Neural cell (in vitro differentiated cells): Measurements from ENCODE around the gene CD48. TPM values are rescaled to one million over a fixed set of nuclear protein-coding genes. Genes with fewer than 3 reads are reported as not detected.

Experiments used
- H2AFZ ChIP-seq: fragments of 200-600, 300-800 bp; sonication (generic), shearing (Covaris generic); 2 replicates; pipeline ENCODE4 v1.6.0; 2014; ENCODE audit warnings: low read depth, mild to moderate bottlenecking, antibody characterized with exemption, low read length, moderate library complexity
- H3F3A ChIP-seq: fragments of 200-600 bp; shearing (Covaris generic); 2 replicates; pipeline ENCODE4 v1.6.1; 2016; ENCODE audit warnings: mild to moderate bottlenecking, moderate library complexity, mixed read lengths, antibody characterized with exemption, low read length; ENCODE audit not compliant: insufficient read depth, poor library complexity, severe bottlenecking
- H3K27ac ChIP-seq: fragments of 200-600, 300-800 bp; sonication (generic), shearing (Covaris generic); 2 replicates; pipeline ENCODE4 v1.5.1; 2014; ENCODE audit warnings: mild to moderate bottlenecking, low read length, moderate library complexity
- H3K27me3 ChIP-seq: fragments of 300-800, 200-600 bp; sonication (generic), shearing (Covaris generic); 2 replicates; pipeline ENCODE4 v1.6.0; 2014; ENCODE audit warnings: mild to moderate bottlenecking, low read depth, low read length, moderate library complexity; ENCODE audit not compliant: insufficient read depth
- H3K36me3 ChIP-seq: fragments of 300-800, 200-600 bp; sonication (generic), shearing (Covaris generic); 2 replicates; pipeline ENCODE4 v1.5.1; 2014; ENCODE audit warnings: mild to moderate bottlenecking, antibody characterized with exemption, low read length, moderate library complexity; ENCODE audit not compliant: insufficient read depth
- H3K4me2 ChIP-seq: fragments of 300-800, 200-600 bp; sonication (generic), shearing (Covaris generic); 2 replicates; pipeline ENCODE4 v1.6.0; 2014; ENCODE audit warnings: mild to moderate bottlenecking, low read length
- H3K4me3 ChIP-seq: fragments of 300-800, 200-600 bp; sonication (generic), shearing (Covaris generic); 2 replicates; pipeline ENCODE4 v1.5.1; 2014; ENCODE audit warnings: mild to moderate bottlenecking, low read length, moderate library complexity
- H3K79me2 ChIP-seq: fragments of 200-600 bp; shearing (Covaris generic); replicated peaks from 2 replicates; pipeline ENCODE4 v1.6.0; 2014; ENCODE audit warnings: mild to moderate bottlenecking, low read length, moderate library complexity; ENCODE audit not compliant: insufficient read depth
- H3K9ac ChIP-seq: fragments of 300-800, 200-600 bp; sonication (generic), shearing (Covaris generic); 2 replicates; pipeline ENCODE4 v1.6.1; 2016; ENCODE audit warnings: mild to moderate bottlenecking, low read length, mixed read lengths
- H3K9me2 ChIP-seq: fragments of 200-600 bp; shearing (Covaris generic); 2 replicates; pipeline ENCODE4 v1.6.1; 2016; ENCODE audit warnings: mild to moderate bottlenecking, low read length, mixed read lengths; ENCODE audit not compliant: insufficient read depth
- H3K9me3 ChIP-seq: fragments of 200-600, 300-800 bp; sonication (generic), shearing (Covaris generic); 2 replicates; pipeline ENCODE4 v1.6.1; 2016; ENCODE audit warnings: mild to moderate bottlenecking, mixed run types, low read length, moderate library complexity, mixed read lengths
- H4K20me1 ChIP-seq: fragments of 200-600 bp; shearing (Covaris generic); 2 replicates; pipeline ENCODE4 v1.6.1; 2016; ENCODE audit warnings: mild to moderate bottlenecking, mixed run types; ENCODE audit not compliant: insufficient read depth
- CTCF ChIP-seq: fragments of 450-650 bp; IDR thresholded peaks from 2 replicates; pipeline ENCODE4 v1.5.1; 2014; ENCODE audit warnings: antibody characterized with exemption, mild to moderate bottlenecking, moderate library complexity; ENCODE audit not compliant: poor library complexity, severe bottlenecking
- EP300 ChIP-seq: fragments of 450-650 bp; conservative IDR thresholded peaks from 2 replicates; pipeline ENCODE4 v1.6.1; 2014; ENCODE audit warnings: antibody characterized with exemption, mild to moderate bottlenecking, moderate library complexity; ENCODE audit not compliant: poor library complexity, severe bottlenecking
- EZH2 ChIP-seq: fragments of 200-600, 300-800 bp; shearing (Covaris generic), sonication (generic); IDR thresholded peaks from 2 replicates; pipeline ENCODE4 v1.6.1; 2014; ENCODE audit warnings: antibody characterized with exemption, low read length, borderline replicate concordance, mild to moderate bottlenecking; ENCODE audit not compliant: insufficient read depth, poor library complexity, severe bottlenecking
- MXI1 ChIP-seq: fragments of 450-650 bp; conservative IDR thresholded peaks from 2 replicates; pipeline ENCODE4 v1.6.1; 2014; ENCODE audit warnings: antibody characterized with exemption, mild to moderate bottlenecking; ENCODE audit not compliant: poor library complexity, severe bottlenecking
- POLR2AphosphoS5 ChIP-seq: IDR thresholded peaks from 2 replicates; pipeline ENCODE4 v1.6.1; 2012
- RAD21 ChIP-seq: fragments of 450-650 bp; conservative IDR thresholded peaks from 2 replicates; pipeline ENCODE4 v1.6.1; 2014; ENCODE audit warnings: antibody characterized with exemption, mild to moderate bottlenecking, moderate library complexity
- REST ChIP-seq: IDR thresholded peaks from 2 replicates; pipeline ENCODE4 v1.6.1; 2012; ENCODE audit warnings: borderline replicate concordance
- SMC3 ChIP-seq: fragments of 450-650 bp; conservative IDR thresholded peaks from 2 replicates; pipeline ENCODE4 v1.6.1; 2014; ENCODE audit warnings: antibody characterized with exemption, mild to moderate bottlenecking, moderate library complexity; ENCODE audit not compliant: poor library complexity
- TAF1 ChIP-seq: IDR thresholded peaks from 2 replicates; pipeline ENCODE4 v1.6.1; 2012; ENCODE audit warnings: low read depth
- polyA plus RNA-seq: library from polyadenylated mRNA; depleted of rRNA; stranded (reverse); fragments of >200 nt; gene quantifications from 2 replicates; pipeline ENCODE4 v1.2.3, GENCODE V29; 2014

Gene CD48
- polyA plus RNA-seq, 1 donor from 2014 or later: not detected

GRCh38 chr1:160708801-160709200 is 2.8 kb downstream of the CD48 start:
- Histone ChIP-seq H2AFZ (no peak overlapping the region), H3K27me3 (no peaks in the 10 kb centered on the region), H3K4me3 (no peak overlapping the region), H3K9me3 (no peaks in the 10 kb centered on the region), H3K9me2 (no peaks in the 10 kb centered on the region), H3F3A (no peaks in the 10 kb centered on the region), H3K36me3 (no peaks in the 10 kb centered on the region), H3K79me2 (no peaks in the 10 kb centered on the region), H4K20me1 (no peaks in the 10 kb centered on the region), H3K4me2 (no peak overlapping the region), H3K27ac (no peak overlapping the region), H3K9ac (no peak overlapping the region)
- no peak for TF ChIP-seq SMC3
- TF ChIP-seq POLR2AphosphoS5: no peak
- no peak for TF ChIP-seq CTCF
- no peak for TF ChIP-seq TAF1
- TF ChIP-seq REST: no peak
- TF ChIP-seq RAD21: no peak
- no peak for TF ChIP-seq EP300
- TF ChIP-seq MXI1: no peak
- no peak for TF ChIP-seq EZH2

- no peak for TF ChIP-seq EP300
- Histone ChIP-seq H3K4me2 (no peak overlapping the region), H4K20me1 (no peaks in the 10 kb centered on the region), H3K9me3 (no peaks in the 10 kb centered on the region), H3K4me3 (no peak overlapping the region), H3K79me2 (no peaks in the 10 kb centered on the region), H3K27me3 (no peaks in the 10 kb centered on the region), H3K9ac (no peak overlapping the region), H3K36me3 (no peaks in the 10 kb centered on the region), H3F3A (no peaks in the 10 kb centered on the region), H3K27ac (no peak overlapping the region), H3K9me2 (no peaks in the 10 kb centered on the region), H2AFZ (no peak overlapping the region)
Observed at GRCh38 chr1:160708118-160708517, 3.5 kb downstream of the CD48 start.
